Testis (tissue), 2 donors: Measurements from ENCODE around the gene TRAPPC3.

ENCODE experiments used
- POLR2A ChIP-seq: fragments of 450-650 bp; IDR thresholded peaks from one replicate; pipeline ENCODE4 v1.6.1; 2017; ENCODE audit warnings: antibody characterized with exemption, mild to moderate bottlenecking, moderate library complexity
- TF ChIP-seq, protein P1 (sequence below), 3 experiments: fragments of 450-650 bp in 2 of 3; fragments of 200-600 bp in 1 of 3; sonication (generic) in 1 of 3; IDR thresholded peaks; one replicate each; pipeline ENCODE4 v1.5.1; 2016 to 2019; ENCODE audit warnings: antibody characterized with exemption in 3 of 3, mild to moderate bottlenecking in 2 of 3, moderate library complexity in 1 of 3

- TF ChIP-seq, protein P1, sequence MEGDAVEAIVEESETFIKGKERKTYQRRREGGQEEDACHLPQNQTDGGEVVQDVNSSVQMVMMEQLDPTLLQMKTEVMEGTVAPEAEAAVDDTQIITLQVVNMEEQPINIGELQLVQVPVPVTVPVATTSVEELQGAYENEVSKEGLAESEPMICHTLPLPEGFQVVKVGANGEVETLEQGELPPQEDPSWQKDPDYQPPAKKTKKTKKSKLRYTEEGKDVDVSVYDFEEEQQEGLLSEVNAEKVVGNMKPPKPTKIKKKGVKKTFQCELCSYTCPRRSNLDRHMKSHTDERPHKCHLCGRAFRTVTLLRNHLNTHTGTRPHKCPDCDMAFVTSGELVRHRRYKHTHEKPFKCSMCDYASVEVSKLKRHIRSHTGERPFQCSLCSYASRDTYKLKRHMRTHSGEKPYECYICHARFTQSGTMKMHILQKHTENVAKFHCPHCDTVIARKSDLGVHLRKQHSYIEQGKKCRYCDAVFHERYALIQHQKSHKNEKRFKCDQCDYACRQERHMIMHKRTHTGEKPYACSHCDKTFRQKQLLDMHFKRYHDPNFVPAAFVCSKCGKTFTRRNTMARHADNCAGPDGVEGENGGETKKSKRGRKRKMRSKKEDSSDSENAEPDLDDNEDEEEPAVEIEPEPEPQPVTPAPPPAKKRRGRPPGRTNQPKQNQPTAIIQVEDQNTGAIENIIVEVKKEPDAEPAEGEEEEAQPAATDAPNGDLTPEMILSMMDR (IDR thresholded peaks at IDR 0.05), result no peak
- no peak for TF ChIP-seq POLR2A
Measured at GRCh38 chr1:36124404-36125128, 24.7 kb downstream of the TRAPPC3 start.
